SH-SY5Y (cell line): Measurements from ENCODE around the gene ZNF521.

Source experiments
- GATA2 ChIP-seq: IDR thresholded peaks from 2 replicates; pipeline ENCODE4 v1.6.1; 2011; ENCODE audit warnings: mild to moderate bottlenecking, low read depth, low read length
- GATA3 ChIP-seq: IDR thresholded peaks from 2 replicates; pipeline ENCODE4 v1.6.1; 2011; ENCODE audit warnings: low read depth, mild to moderate bottlenecking, low read length, moderate library complexity

GRCh38 chr18:25223211-25223610 is 128.8 kb downstream of the ZNF521 start:
- peak; percentile 96 for TF ChIP-seq GATA2
- TF ChIP-seq GATA3, result peak; percentile 81
